ENCODE measurements around the gene VPS37C.

Gene VPS37C

GRCh38 chr11:61140416-61140815 is 20.8 kb downstream of the VPS37C start:
- Mint-ChIP-seq H3K36me3 (ENCODE audit: low read depth) (no peaks in the 10 kb centered on the region), H3K27ac (no peak overlapping the region), H3K9me3 (no peaks in the 10 kb centered on the region), H3K27me3 (ENCODE audit: low read depth) (no peaks in the 10 kb centered on the region), H3K4me1 (ENCODE audit: low read depth) (peaks cover 2% of the 10 kb centered on the region), H3K4me3 (no peak overlapping the region)

DNA sequence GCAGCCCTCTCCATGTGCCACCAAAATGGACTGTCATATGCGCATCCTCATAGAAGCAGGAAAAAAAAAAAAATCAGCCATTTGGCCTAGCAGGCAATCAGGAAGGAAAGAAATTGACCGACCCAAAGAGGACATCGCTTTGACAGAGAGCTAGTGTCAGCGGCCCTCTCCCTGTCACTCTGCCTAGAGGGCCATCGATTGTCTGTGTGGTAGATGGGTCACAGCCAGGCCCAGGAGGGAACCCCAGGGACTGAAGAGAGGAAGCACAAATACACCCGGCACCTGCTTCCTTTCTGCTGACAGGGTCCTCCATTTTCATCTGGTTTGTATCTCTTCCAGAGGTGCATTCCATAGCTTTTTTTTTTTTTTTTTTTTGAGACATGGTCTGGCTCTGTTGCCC is 21.8 kb downstream of the VPS37C start:
- Mint-ChIP-seq H3K36me3 (ENCODE audit: low read depth) (no peaks in the 10 kb centered on the region), H3K4me1 (ENCODE audit: low read depth) (peaks cover 2% of the 10 kb centered on the region), H3K27ac (no peak overlapping the region), H3K4me3 (no peak overlapping the region), H3K9me3 (no peaks in the 10 kb centered on the region), H3K27me3 (ENCODE audit: low read depth) (no peaks in the 10 kb centered on the region)

DNA sequence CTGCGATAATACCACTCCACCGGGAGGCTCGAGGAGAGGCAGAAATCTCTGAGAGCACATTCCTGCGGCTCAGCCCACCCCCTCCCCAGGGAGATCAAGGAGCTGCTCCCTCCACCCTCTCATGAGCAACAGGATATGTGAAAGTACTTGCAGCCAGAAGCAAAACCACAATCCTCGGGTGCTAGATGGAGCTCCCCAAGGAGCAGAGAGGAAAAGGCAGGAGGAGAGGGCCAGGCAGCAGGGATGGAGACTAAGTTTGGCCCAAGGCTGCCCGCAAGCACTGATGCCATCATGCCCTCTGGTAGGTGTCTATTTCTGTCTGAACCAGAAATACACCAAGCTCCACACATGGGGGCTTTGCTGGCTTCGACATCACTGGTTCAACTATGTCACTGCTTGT is 22.3 kb downstream of the VPS37C start:
- H3K27ac Mint-ChIP-seq, result no peak overlapping the region
- no peak overlapping the region for H3K4me3 Mint-ChIP-seq
- H3K4me1 Mint-ChIP-seq (ENCODE audit: low read depth), result peaks cover 2% of the 10 kb centered on the region
- no peaks in the 10 kb centered on the region for H3K9me3 Mint-ChIP-seq
- no peaks in the 10 kb centered on the region for H3K36me3 Mint-ChIP-seq (ENCODE audit: low read depth)
- H3K27me3 Mint-ChIP-seq (ENCODE audit: low read depth), result no peaks in the 10 kb centered on the region

- no peaks in the 10 kb centered on the region for H3K27me3 Mint-ChIP-seq (ENCODE audit: low read depth)
- peaks cover under 1% of the 10 kb centered on the region for H3K36me3 Mint-ChIP-seq (ENCODE audit: low read depth)
- H3K4me3 Mint-ChIP-seq, result no peak overlapping the region
- no peak overlapping the region for H3K27ac Mint-ChIP-seq
- no peaks in the 10 kb centered on the region for H3K9me3 Mint-ChIP-seq
- H3K4me1 Mint-ChIP-seq (ENCODE audit: low read depth), result peaks cover 3% of the 10 kb centered on the region
Observed at GRCh38 chr11:61134801-61135257, 26.4 kb downstream of the VPS37C start.

- no peaks in the 10 kb centered on the region for H3K9me3 Mint-ChIP-seq
- H3K27me3 Mint-ChIP-seq (ENCODE audit: low read depth), result no peaks in the 10 kb centered on the region
- H3K4me3 Mint-ChIP-seq, result no peak overlapping the region
- peaks cover 6% of the 10 kb centered on the region for H3K4me1 Mint-ChIP-seq (ENCODE audit: low read depth)
- no peak overlapping the region for H3K27ac Mint-ChIP-seq
- peaks cover 2% of the 10 kb centered on the region for H3K36me3 Mint-ChIP-seq (ENCODE audit: low read depth)
Observed at GRCh38 chr11:61133956-61134662, 27.1 kb downstream of the VPS37C start.

- Mint-ChIP-seq H3K27ac (no peak overlapping the region), H3K4me3 (no peak overlapping the region), H3K27me3 (ENCODE audit: low read depth) (no peaks in the 10 kb centered on the region), H3K36me3 (ENCODE audit: low read depth) (peaks cover 2% of the 10 kb centered on the region), H3K9me3 (no peaks in the 10 kb centered on the region), H3K4me1 (ENCODE audit: low read depth) (peaks cover 10% of the 10 kb centered on the region)
Observed at GRCh38 chr11:61133145-61133544, 28.1 kb downstream of the VPS37C start.

DNA sequence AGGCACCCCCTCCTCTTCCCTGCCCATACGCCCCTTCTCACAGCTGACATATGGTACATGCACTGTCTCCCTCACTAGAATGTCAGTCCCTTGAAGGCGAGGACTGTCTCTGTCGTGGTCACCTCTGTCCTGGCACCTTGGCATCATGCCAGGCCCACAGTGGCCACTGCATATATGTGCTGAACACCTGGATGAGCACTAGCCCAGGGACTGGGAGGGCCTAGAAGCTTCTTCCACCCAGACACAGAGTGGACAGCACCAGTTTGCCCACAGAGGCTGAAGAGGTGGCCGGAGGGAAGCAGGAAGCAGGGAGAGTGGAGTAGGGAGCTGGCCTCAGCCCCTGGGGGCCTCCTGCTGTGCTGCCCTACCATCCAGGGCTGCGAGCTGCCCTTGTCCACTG is 28.6 kb downstream of the VPS37C start:
- Mint-ChIP-seq H3K36me3 (ENCODE audit: low read depth) (peaks cover 5% of the 10 kb centered on the region), H3K4me1 (ENCODE audit: low read depth) (peaks cover 13% of the 10 kb centered on the region), H3K9me3 (no peaks in the 10 kb centered on the region), H3K27ac (no peak overlapping the region), H3K4me3 (no peak overlapping the region), H3K27me3 (ENCODE audit: low read depth) (no peaks in the 10 kb centered on the region)

DNA sequence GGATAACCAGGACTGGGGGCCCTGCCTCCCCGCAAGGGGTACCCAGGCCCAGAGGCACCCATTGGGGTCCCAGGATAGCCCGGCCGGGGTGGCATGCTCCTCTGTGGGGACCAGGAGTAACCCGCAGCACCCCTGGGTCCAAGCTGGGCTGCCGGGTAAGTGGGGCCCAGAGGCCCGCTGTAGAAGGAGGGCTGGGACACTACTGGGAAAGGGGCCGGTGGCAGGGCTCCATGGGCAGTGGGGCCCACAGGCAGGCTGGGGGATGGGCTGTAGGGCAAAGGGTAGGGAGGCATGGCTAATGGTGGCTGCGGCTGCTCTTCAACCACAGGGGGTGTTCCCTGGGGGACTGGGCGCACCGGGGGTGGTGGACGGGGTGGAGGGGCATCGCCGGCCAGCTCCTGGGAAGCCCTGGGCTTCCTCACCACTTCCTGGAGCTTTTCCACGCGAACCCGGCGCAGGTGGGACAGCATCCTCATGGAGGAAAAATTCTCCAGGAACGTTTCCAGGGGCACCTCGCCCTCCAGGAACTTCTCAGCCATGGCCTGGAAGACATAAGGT is 29.1 kb downstream of the VPS37C start:
- H3K4me1 Mint-ChIP-seq (ENCODE audit: low read depth), result peaks cover 13% of the 10 kb centered on the region
- no peaks in the 10 kb centered on the region for H3K27me3 Mint-ChIP-seq (ENCODE audit: low read depth)
- H3K27ac Mint-ChIP-seq, result no peak overlapping the region
- no peak overlapping the region for H3K4me3 Mint-ChIP-seq
- H3K36me3 Mint-ChIP-seq (ENCODE audit: low read depth), result peaks cover 7% of the 10 kb centered on the region
- H3K9me3 Mint-ChIP-seq, result no peaks in the 10 kb centered on the region

GRCh38 chr11:61131586-61131985 is 29.6 kb downstream of the VPS37C start:
- Mint-ChIP-seq H3K27ac (no peak overlapping the region), H3K4me1 (ENCODE audit: low read depth) (peaks cover 13% of the 10 kb centered on the region), H3K27me3 (ENCODE audit: low read depth) (no peaks in the 10 kb centered on the region), H3K36me3 (ENCODE audit: low read depth) (peaks cover 12% of the 10 kb centered on the region), H3K4me3 (no peak overlapping the region), H3K9me3 (no peaks in the 10 kb centered on the region)

DNA sequence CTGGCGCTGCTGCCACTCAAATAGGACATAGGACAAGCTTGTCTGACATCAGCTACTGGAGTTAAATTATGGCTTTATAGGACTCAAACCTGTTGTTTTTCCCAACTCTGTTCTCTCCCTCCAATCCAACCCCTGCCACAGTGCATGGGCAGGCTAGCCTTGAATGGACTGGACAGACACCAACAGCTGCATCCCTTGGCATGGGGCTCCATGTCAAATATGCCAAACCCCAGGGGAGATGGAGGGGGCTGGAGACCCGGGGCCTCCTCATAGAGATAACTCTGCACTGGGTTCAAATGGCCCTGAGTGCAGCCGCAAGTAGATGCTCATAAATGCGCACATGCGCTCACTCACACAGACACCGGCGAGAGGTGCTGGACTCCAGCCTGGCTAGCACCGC is 30.0 kb downstream of the VPS37C start:
- peaks cover 13% of the 10 kb centered on the region for H3K4me1 Mint-ChIP-seq (ENCODE audit: low read depth)
- peaks cover 16% of the 10 kb centered on the region for H3K36me3 Mint-ChIP-seq (ENCODE audit: low read depth)
- no peak overlapping the region for H3K27ac Mint-ChIP-seq
- H3K27me3 Mint-ChIP-seq (ENCODE audit: low read depth), result no peaks in the 10 kb centered on the region
- no peak overlapping the region for H3K4me3 Mint-ChIP-seq
- no peaks in the 10 kb centered on the region for H3K9me3 Mint-ChIP-seq

DNA sequence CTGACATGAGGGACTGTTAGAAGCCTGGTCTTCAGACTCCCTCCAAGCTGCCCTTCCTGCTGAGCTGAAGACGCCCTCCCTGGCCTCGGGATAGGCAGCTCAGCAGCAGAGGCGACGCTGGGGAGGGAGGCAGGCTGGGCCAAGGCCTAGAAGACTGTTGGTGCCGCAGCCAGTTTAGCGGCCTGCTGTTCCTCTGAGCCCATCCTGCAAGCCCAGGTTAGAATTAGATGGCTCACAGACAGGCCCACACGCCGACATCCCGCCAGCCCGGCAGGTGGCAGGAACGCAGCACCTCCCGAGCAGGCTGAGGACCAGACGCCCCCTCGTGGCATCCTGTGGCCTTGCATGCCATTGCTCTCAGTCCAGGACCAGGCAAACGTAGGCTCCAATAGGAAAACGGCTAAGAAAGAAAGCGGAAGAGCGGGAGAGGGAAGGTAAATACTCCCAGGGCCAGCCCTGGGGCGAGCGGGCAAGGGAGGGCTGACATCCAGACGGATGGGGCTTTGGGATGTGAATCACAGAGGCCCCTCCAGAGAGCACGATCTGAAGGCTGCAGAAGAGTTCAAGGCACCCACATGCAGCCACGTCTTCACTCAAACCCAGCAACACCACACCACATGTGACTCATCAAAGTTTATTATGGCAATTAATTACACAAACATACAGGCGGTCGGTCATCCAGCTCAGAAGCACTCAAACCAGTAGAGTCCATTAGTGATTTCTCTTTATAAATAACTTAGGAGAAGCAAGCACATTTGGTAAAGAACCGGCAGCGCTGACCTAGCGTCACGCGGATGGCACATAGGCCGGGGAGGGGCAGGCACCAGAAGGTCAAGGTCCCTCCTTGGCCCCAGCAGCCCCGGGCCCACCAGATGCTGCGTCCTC is 31.3 kb downstream of the VPS37C start:
- Mint-ChIP-seq H3K4me3 (peak overlapping the region; percentile 36), H3K4me1 (ENCODE audit: low read depth) (peaks cover 13% of the 10 kb centered on the region), H3K27ac (peak overlapping the region; percentile 75), H3K27me3 (ENCODE audit: low read depth) (no peaks in the 10 kb centered on the region), H3K9me3 (no peaks in the 10 kb centered on the region), H3K36me3 (ENCODE audit: low read depth) (peaks cover 25% of the 10 kb centered on the region)

- Mint-ChIP-seq H3K4me1 (ENCODE audit: low read depth) (peaks cover 13% of the 10 kb centered on the region), H3K36me3 (ENCODE audit: low read depth) (peaks cover 33% of the 10 kb centered on the region), H3K27ac (no peak overlapping the region), H3K4me3 (no peak overlapping the region), H3K27me3 (ENCODE audit: low read depth) (no peaks in the 10 kb centered on the region), H3K9me3 (no peaks in the 10 kb centered on the region)
Observed at GRCh38 chr11:61128947-61129638, 32.1 kb downstream of the VPS37C start.

GRCh38 chr11:61127991-61128390 is 33.2 kb downstream of the VPS37C start:
- Mint-ChIP-seq H3K36me3 (ENCODE audit: low read depth) (peaks cover 40% of the 10 kb centered on the region), H3K4me1 (ENCODE audit: low read depth) (peaks cover 13% of the 10 kb centered on the region), H3K9me3 (no peaks in the 10 kb centered on the region), H3K27ac (no peak overlapping the region), H3K27me3 (ENCODE audit: low read depth) (no peaks in the 10 kb centered on the region), H3K4me3 (no peak overlapping the region)

DNA sequence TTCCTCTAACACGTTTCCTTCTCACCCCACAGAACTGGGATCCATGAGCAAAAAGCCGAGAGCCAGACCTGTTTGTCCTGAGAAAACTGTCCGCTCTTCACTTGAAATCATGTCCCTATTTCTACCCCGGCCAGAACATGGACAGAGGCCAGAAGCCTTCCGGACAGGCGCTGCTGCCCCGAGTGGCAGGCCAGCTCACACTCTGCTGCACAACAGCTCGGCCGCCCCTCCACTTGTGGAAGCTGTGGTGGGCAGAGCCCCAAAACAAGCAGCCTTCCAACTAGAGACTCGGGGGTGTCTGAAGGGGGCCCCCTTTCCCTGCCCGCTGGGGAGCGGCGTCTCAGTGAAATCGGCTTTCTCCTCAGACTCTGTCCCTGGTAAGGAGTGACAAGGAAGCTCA is 35.0 kb downstream of the VPS37C start:
- Mint-ChIP-seq H3K27ac (peak overlapping the region; percentile 15), H3K36me3 (ENCODE audit: low read depth) (peaks cover 57% of the 10 kb centered on the region), H3K9me3 (no peaks in the 10 kb centered on the region)

More for the DNA sequence above, 35.0 kb downstream of the VPS37C start:
- no peak overlapping the region for H3K4me3 Mint-ChIP-seq
- no peaks in the 10 kb centered on the region for H3K27me3 Mint-ChIP-seq (ENCODE audit: low read depth)
- H3K4me1 Mint-ChIP-seq (ENCODE audit: low read depth), result peaks cover 19% of the 10 kb centered on the region
